OCI-LY7 (cell line): ENCODE data around the gene RNF126. TPM values are rescaled to one million over a fixed set of nuclear protein-coding genes. Genes with fewer than 3 reads are reported as not detected.

Source experiments
- BruUV-seq: library from RNA; stranded (reverse); fragments of 400-500 nt; replicated peaks from 2 replicates; lab custom pipeline; 2021; lab: Mats Ljungman, UMichigan
- CTCF ChIA-PET: fragments of 300-600 bp; sonication (Branson Sonifier 250); formaldehyde crosslinking; loops from one replicate; lab custom pipeline; 2022; ENCODE audit warnings: antibody characterized with exemption; ENCODE audit not compliant: unreplicated experiment; lab: Charles Lee
- POLR2A ChIA-PET: fragments of 300-600 bp; sonication (Branson Sonifier 250); formaldehyde crosslinking; loops from one replicate; lab custom pipeline; 2022; ENCODE audit warnings: antibody characterized with exemption; lab: Charles Lee
- DNase-seq: peaks from one replicate; pipeline ENCODE4 v3.0.0-alpha.2; 2015; ENCODE audit warnings: low spot score
- H2AFZ ChIP-seq: fragments of 200-600 bp; sonication (generic), shearing (Covaris generic); 2 replicates; pipeline ENCODE4 v1.6.1; 2014; ENCODE audit warnings: mild to moderate bottlenecking, antibody characterized with exemption, low read length, moderate library complexity
- H3K27ac ChIP-seq: fragments of 200-600 bp; sonication (generic); 2 replicates; pipeline ENCODE4 v1.5.1; 2014; ENCODE audit warnings: mixed run types, low read depth, mild to moderate bottlenecking, moderate library complexity, low read length, inconsistent platforms; ENCODE audit not compliant: poor library complexity, severe bottlenecking
- H3K36me3 ChIP-seq: fragments of 200-600 bp; sonication (generic); 2 replicates; pipeline ENCODE4 v1.6.1; 2014; ENCODE audit warnings: mild to moderate bottlenecking, antibody characterized with exemption, low read length, moderate library complexity, mixed read lengths; ENCODE audit not compliant: insufficient read depth
- H3K4me1 ChIP-seq: fragments of 200-600 bp; sonication (generic); 2 replicates; pipeline ENCODE4 v1.5.1; 2014; ENCODE audit warnings: mild to moderate bottlenecking, low read length; ENCODE audit not compliant: insufficient read depth, poor library complexity, severe bottlenecking
- H3K4me2 ChIP-seq: fragments of 200-600 bp; sonication (generic); 2 replicates; pipeline ENCODE4 v1.6.1; 2014; ENCODE audit warnings: mild to moderate bottlenecking, low read length
- H3K4me3 ChIP-seq: fragments of 200-600 bp; sonication (generic); 2 replicates; pipeline ENCODE4 v1.5.1; 2014; ENCODE audit warnings: mild to moderate bottlenecking, low read depth, low read length; ENCODE audit not compliant: poor library complexity, severe bottlenecking
- H3K79me2 ChIP-seq: fragments of 200-600 bp; sonication (generic); 2 replicates; pipeline ENCODE4 v1.6.1; 2016; ENCODE audit warnings: low read depth, mild to moderate bottlenecking, low read length, moderate library complexity, mixed read lengths; ENCODE audit not compliant: insufficient read depth
- H3K9me2 ChIP-seq: fragments of 200-600 bp; sonication (generic); 2 replicates; pipeline ENCODE4 v1.6.1; 2016; ENCODE audit warnings: mild to moderate bottlenecking, low read length, mixed read lengths; ENCODE audit not compliant: insufficient read depth
- H3K9me3 ChIP-seq: fragments of 200-600 bp; sonication (generic); 2 replicates; pipeline ENCODE4 v1.6.1; 2014; ENCODE audit warnings: mild to moderate bottlenecking, mixed run types, low read length, mixed read lengths
- H4K20me1 ChIP-seq: fragments of 200-600 bp; sonication (generic); 2 replicates; pipeline ENCODE4 v1.6.1; 2014; ENCODE audit warnings: mild to moderate bottlenecking, antibody characterized with exemption, low read length, moderate library complexity, mixed read lengths; ENCODE audit not compliant: insufficient read depth
- EZH2phosphoT487 ChIP-seq: fragments of 200-600 bp; sonication (generic); IDR thresholded peaks from 2 replicates; pipeline ENCODE4 v1.6.1; 2018; ENCODE audit warnings: low read depth, borderline replicate concordance, mild to moderate bottlenecking, mixed run types, antibody characterized with exemption, low read length, moderate library complexity, mixed read lengths
- intact Hi-C: fragments of 100-400 bp; cut with micrococcal nuclease; formaldehyde crosslinking; loops from one replicate; pipeline ENCODE4 v1.10.0; 2022; ENCODE audit not compliant: unreplicated experiment
- total RNA-seq, 2 experiments: library from RNA; depleted of rRNA in 1 of 2; stranded (reverse); fragments of >200 nt in 1 of 2; shearing (Covaris generic) in 1 of 2; gene quantifications; 2 replicates each; pipeline ENCODE4 v1.2.3, GENCODE V29; 2014 to 2022
- TF ChIP-seq, protein P1 (sequence below): fragments of 200-600 bp; sonication (generic); conservative IDR thresholded peaks from 2 replicates; pipeline ENCODE4 v1.5.1; 2014; ENCODE audit warnings: mild to moderate bottlenecking, antibody characterized with exemption, low read length, moderate library complexity, mixed read lengths

The RNF126 gene
- total RNA-seq, 2 experiments from 2014 or later = 98.6 to 104 TPM

DNA sequence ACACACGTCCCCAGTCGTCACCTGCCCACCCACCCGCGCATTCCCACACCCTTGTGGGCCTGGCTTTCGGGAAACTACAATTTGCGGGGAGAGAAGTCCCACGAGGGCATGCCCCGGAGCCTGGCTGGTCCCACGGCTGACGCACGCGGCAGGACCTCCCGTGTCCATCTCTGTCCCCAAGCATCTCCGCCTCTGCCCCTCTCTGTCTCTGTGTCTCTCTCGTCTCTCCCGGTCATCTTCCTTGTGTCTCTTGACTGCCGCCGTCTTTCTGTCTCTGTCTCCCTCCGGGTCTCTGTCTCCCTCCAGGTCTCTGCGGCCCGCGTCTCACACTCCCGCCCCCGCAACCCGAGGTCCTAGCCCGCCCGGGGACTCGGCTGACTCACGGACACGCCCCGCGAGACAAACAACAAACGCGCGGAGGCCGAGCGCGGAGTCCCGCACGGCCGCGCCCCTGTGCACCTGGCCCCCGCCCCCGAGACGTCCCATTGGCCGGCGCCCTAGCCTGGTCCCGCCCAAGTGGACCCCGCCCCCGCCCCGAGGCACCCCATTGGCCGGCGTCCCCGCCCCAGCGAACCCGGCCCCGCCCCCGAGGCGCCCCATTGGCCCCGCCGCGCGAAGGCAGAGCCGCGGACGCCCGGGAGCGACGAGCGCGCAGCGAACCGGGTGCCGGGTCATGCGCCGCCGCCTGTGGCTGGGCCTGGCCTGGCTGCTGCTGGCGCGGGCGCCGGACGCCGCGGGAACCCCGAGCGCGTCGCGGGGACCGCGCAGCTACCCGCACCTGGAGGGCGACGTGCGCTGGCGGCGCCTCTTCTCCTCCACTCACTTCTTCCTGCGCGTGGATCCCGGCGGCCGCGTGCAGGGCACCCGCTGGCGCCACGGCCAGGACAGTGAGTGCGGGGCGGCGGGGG, 23.5 kb downstream of the RNF126 start, which contains the start of gene FGF22:
Gene FGF22 (plus strand): TSS at position 627 of the 908 bp plus-strand sequence. CDS start 47 bp downstream, at position 674.
- Histone ChIP-seq H3K36me3 (peaks cover 12% of the 10 kb centered on the region), H3K4me1 (peaks cover 6% of the 10 kb centered on the region), H3K9me2 (no peaks in the 10 kb centered on the region), H3K4me2 (peak within 1 kb of the TSS; percentile 77), H3K79me2 (no peaks in the 10 kb centered on the region), H3K4me3 (peak within 1 kb of the TSS; percentile 59), H4K20me1 (no peaks in the 10 kb centered on the region; the same call in 1 of the 2 replicates), H2AFZ (no peak within 1 kb of the TSS), H3K27ac (no peak within 1 kb of the TSS), H3K9me3 (no peaks in the 10 kb centered on the region)
- CTCF ChIA-PET = no interaction called here
- intact Hi-C loops = no loop called here
- TF ChIP-seq, protein P1, sequence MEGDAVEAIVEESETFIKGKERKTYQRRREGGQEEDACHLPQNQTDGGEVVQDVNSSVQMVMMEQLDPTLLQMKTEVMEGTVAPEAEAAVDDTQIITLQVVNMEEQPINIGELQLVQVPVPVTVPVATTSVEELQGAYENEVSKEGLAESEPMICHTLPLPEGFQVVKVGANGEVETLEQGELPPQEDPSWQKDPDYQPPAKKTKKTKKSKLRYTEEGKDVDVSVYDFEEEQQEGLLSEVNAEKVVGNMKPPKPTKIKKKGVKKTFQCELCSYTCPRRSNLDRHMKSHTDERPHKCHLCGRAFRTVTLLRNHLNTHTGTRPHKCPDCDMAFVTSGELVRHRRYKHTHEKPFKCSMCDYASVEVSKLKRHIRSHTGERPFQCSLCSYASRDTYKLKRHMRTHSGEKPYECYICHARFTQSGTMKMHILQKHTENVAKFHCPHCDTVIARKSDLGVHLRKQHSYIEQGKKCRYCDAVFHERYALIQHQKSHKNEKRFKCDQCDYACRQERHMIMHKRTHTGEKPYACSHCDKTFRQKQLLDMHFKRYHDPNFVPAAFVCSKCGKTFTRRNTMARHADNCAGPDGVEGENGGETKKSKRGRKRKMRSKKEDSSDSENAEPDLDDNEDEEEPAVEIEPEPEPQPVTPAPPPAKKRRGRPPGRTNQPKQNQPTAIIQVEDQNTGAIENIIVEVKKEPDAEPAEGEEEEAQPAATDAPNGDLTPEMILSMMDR = no peak
- no peak for TF ChIP-seq EZH2phosphoT487
- DNase-seq = peak; percentile 91
- no TSS peak for BruUV-seq
- POLR2A ChIA-PET = no interaction called here

DNA sequence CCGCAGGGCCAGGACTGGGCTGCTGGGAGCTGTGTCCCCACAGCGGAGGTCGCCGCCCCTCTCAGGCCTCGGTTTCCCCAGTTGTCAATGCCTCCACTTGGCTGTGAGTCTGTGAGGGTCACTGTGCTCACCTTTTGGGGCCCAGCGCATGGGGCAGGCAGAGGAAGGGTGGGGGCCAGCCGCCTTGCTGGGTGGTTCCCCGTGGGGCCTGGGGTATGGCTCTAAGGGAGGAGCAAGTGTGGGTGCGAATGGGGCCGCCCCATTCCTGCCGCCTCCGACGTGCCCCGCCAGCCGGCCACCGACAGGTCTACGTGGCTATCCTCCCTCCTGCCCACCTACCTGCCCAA, 24.1 kb downstream of the RNF126 start:
- BruUV-seq = no TSS peak
- H2AFZ ChIP-seq = no peak overlapping the region
- DNase-seq = no peak
- no peak overlapping the region for H3K4me3 ChIP-seq
- H3K79me2 ChIP-seq = no peaks in the 10 kb centered on the region
- H3K9me2 ChIP-seq = no peaks in the 10 kb centered on the region
- no peak overlapping the region for H3K27ac ChIP-seq
- H3K4me1 ChIP-seq = peaks cover 6% of the 10 kb centered on the region
- TF ChIP-seq, protein P1 = no peak
- TF ChIP-seq EZH2phosphoT487 = no peak
- POLR2A ChIA-PET = no interaction called here
- CTCF ChIA-PET = no interaction called here
- intact Hi-C loops = no loop called here
- H3K4me2 ChIP-seq = peak overlapping the region; percentile 73
- H4K20me1 ChIP-seq = no peaks in the 10 kb centered on the region; the same call in 1 of the 2 replicates
- peaks cover 6% of the 10 kb centered on the region for H3K36me3 ChIP-seq
- H3K9me3 ChIP-seq = no peaks in the 10 kb centered on the region
